GM20000 (cell line): Measurements from ENCODE around the gene EXO1.

Experiments
- DNase-seq: peaks from one replicate; pipeline ENCODE4 v3.0.0; 2012; ENCODE audit warnings: low spot score
- TF ChIP-seq, protein P1 (sequence below): IDR thresholded peaks from 2 replicates; pipeline ENCODE4 v1.5.1; 2012; ENCODE audit warnings: mild to moderate bottlenecking, control low read depth; ENCODE audit errors: extremely low read depth, missing control alignments

EXO1 gene

DNA sequence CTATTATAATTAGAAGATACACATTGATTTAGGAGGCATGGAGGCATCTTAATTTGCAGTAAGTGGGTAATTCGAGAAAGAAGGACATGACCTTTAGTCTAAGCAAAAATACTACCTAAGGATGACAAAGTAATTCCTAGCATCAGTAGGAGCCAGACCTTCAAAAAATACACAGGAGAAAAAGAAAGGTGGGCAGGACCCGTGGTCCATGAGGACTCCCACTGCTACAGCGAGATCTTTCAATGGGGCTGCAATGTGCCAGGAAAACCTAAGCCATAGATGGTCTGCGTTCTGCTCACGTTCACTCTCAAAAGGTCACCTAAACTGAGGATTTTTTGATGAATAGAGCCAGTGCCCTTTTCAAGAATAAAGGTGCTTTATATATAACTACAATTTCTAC is 10.6 kb upstream of the EXO1 start:
- TF ChIP-seq, protein P1, sequence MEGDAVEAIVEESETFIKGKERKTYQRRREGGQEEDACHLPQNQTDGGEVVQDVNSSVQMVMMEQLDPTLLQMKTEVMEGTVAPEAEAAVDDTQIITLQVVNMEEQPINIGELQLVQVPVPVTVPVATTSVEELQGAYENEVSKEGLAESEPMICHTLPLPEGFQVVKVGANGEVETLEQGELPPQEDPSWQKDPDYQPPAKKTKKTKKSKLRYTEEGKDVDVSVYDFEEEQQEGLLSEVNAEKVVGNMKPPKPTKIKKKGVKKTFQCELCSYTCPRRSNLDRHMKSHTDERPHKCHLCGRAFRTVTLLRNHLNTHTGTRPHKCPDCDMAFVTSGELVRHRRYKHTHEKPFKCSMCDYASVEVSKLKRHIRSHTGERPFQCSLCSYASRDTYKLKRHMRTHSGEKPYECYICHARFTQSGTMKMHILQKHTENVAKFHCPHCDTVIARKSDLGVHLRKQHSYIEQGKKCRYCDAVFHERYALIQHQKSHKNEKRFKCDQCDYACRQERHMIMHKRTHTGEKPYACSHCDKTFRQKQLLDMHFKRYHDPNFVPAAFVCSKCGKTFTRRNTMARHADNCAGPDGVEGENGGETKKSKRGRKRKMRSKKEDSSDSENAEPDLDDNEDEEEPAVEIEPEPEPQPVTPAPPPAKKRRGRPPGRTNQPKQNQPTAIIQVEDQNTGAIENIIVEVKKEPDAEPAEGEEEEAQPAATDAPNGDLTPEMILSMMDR = no peak

DNA sequence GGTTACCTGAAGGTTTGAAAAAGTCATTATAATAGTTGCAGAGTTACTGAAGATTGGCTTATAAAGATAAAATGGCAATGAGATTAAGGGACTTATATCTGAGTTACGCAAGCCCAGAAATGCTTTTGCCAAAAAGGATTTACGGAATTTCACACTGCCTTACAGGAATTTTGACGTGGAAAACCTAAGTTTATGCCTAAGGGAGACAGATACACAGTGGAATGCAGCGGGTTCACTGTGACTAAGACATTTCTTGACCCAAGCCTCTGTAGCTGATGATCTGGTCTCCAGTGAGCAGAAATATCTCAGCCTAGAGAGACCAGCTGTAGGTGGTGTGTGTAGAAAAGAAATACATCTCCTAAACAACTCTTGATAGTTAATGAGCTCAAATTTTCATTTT is 10.1 kb upstream of the EXO1 start:
- no peak for DNase-seq
- TF ChIP-seq, protein P1 = no peak

More for the DNA sequence above, 10.6 kb upstream of the EXO1 start:
- DNase-seq = no peak

DNA sequence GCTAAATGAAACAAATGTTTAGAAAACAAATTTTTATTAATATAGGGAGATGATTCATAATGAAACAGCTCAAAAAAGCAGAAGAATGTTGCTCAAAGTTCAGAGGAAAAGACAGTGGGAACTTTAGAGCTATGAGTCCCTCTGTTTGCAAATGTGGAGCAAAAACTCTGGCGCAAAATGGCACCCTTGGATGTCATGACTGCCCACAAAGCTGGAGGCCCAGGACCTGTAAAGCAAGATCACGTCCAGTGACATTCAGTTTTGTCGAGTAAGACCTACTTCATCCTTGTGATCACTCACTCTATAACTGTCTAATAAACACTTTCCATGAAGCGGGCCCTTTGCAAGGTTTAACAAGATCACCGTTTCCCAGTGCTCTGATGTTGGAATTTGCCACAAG is 9.1 kb upstream of the EXO1 start:
- DNase-seq = no peak
- TF ChIP-seq, protein P1 = no peak

DNA sequence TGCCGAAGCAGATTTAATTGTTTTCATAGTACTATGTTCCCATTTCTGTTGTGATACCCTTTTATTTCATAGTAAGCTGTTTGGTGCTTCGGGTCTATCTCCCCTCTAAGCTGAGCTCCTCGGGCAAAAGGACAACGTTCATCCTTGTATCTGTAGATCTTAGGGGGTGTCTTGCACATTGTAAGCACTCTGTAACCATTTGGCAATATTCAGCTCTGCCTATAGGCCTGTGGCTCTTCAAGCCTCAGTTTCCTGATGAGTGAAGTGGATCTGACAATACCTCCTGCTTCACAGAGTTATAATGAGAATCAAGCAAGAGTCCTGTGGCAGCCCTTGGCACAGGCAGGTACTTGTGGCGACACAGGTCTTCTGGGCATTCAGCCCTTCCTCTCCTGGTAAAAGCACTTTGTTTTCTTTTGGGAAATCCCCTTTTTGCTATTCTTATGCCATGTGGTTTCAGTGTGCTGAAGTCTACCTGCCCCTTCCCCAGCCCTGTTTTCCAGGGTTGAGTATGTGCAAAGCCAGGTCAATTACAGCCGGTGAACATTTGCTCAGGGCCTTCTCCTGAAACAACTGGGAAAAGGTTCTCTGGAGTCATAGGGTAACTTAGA is 8.5 kb upstream of the EXO1 start:
- no peak for DNase-seq
- TF ChIP-seq, protein P1 = no peak

DNA sequence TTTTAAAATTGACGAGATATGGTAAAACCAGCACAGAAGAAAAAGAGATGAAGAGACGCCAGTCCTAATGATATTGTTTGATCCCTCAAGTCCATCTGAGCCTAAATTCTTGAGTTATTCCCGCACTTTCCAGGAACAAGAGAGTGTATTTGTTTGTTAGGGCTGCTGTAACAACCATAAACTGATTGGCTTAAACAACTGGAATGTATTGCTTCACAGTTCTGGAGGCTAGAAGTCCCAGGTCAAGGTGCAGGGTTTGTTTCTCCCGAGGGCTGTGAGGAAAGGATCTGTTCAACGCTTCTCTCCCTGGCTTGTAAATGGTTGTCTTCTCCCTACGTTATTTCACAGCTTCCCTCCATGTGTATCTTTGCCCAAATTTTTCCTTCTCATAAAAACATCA is 7.8 kb upstream of the EXO1 start:
- no peak for DNase-seq
- TF ChIP-seq, protein P1 = no peak

DNA sequence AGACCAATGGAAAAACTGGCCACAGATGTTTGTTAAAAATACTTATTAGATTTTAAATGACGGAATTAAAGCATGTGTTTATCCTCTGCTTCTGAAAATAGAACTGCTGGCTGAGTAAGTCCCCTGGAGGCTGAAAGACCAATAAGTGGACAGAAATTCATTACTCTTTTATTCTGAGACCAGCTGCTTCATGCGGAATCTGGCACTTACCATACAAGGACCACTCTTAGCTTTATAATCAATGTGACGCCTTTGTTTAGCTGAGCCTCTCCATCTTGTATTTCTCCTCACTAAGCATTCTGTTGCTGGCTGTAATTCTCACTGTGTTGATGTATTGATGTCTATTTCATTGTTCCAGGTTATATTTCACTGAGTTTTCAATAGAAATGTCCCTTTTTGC is 6.3 kb upstream of the EXO1 start:
- no peak for DNase-seq
- TF ChIP-seq, protein P1 = no peak

DNA sequence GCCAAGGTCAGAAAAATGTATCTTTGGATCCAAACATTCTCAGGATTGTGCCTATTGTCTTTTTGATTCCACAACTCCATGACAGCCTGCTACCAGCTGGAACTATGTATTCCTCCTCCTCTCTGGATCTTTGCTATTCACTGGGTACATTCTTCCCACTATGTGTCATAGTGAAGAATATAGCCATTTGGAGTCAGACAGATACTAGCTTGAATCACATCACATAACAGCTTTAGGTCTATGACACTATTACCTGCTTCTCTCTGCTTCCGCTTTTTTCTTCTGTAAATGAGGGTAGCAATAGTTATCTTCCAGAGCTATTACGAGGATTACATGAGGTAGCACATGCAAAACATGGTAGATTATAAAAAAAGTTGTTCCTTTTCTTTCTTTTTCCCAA is 5.4 kb upstream of the EXO1 start:
- DNase-seq = no peak
- TF ChIP-seq, protein P1 = no peak

DNA sequence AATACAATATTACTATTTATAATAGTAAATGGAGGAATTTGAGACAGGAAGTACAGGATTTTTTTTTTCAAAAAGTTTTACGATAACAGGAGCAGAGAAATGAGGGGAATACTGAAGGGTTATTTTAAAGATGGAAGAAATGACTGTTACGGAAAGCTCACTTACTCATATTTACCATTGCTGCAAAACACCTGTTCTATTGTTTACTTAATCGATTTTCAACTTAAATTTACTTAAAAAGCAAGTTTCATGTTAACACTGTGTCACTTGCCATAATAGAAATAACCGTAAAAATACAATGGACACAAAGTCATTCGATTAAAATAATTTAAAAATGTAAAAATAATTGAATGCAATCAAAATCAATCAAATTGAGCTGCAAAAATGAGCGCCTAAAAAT is 3.4 kb upstream of the EXO1 start:
- DNase-seq = no peak
- TF ChIP-seq, protein P1 = no peak
